ENCODE measurements around the gene RDH11.

Gene RDH11

DNA sequence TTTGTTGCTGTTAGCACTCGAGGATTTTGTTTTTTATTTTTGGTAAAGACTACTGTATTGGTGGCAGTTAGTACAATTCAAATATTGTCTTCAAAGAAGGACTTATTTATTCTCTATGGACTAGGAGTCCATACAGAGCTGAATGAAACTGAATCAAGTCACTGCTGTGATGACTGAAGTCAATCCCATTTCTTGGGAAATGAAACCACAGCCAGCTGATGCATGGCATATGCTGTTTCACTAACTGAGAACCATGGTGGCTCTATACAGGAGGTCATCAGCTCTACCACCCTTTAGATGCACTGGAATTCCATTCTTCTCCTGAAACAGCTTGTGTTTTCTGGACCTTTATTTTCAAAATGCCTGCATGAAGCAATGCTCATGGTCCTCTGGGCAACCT, 43.4 kb downstream of the RDH11 start:
- in situ Hi-C loops (cut with MboI; ENCODE audit: low sequenced_read_pairs), result no loop called here

DNA sequence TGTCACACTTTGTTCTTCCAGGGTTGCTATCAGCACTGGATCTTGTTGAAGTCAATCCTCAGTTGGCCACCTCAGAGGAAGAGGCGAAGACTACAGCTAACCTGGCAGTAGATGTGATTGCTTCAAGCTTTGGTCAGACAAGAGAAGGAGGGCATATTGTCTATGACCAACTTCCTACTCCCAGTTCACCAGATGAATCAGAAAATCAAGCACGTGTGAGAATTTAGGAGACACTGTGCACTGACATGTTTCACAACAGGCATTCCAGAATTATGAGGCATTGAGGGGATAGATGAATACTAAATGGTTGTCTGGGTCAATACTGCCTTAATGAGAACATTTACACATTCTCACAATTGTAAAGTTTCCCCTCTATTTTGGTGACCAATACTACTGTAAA, 44.9 kb downstream of the RDH11 start:
- in situ Hi-C loops (cut with MboI; ENCODE audit: low sequenced_read_pairs), result no loop called here

DNA sequence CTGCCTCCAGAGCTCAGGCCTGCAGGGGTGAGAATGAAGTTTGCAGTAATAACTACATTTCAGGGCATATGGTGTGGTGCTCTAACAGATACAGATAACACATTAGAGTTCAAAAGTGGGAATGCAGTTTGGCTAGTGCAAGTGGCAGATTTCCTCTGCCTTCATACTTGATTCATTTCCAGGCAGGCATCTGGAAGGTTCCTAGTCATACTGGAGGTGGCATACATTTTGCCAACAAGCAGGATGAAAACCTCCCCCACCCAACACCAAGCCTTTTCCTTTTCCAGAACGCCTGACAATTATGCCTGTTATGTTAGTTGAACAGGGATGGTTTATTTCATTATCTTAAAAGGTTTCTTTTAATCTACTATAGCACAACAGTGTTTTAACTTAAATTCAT, 45.4 kb downstream of the RDH11 start:
- in situ Hi-C loops (cut with MboI; ENCODE audit: low sequenced_read_pairs), result no loop called here

DNA sequence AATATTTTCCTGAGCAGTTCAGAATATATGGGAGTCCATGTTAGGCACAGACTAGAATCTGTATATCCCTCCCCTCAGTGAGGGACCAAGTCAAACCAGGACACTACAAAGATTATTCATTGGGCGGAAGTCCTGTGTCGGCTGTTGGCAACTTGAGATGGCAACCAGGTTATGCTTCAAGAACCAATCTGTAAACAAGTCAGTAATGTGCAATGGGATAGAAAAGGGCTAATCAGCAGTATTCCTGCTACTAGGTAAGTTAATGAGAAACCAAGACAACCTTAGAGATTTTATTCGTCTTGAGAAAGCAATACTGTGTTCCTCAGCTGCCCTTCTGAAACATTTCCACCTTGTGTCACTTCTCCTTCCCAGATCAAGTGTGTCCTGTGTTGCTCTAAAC, 49.4 kb downstream of the RDH11 start:
- in situ Hi-C loops (cut with MboI; ENCODE audit: low sequenced_read_pairs), result no loop called here

DNA sequence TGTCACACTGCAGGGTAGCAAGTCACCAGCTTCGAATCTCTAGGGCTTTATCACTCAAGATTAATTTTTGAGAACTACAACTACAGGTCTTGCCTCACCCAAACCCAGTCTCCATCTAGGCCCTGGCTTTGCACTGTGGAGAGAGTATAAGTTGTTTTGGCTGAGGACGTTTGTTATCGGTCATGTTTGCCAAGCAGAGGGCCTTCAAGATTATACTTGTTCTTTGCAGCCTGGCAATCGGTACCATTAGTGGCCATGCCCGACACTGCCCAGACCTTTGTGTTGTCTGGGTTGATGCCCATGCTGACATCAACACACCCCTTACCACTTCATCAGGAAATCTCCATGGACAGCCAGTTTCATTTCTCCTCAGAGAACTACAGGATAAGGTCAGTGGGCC, 50.1 kb downstream of the RDH11 start:
- in situ Hi-C loops (cut with MboI; ENCODE audit: low sequenced_read_pairs), result no loop called here

DNA sequence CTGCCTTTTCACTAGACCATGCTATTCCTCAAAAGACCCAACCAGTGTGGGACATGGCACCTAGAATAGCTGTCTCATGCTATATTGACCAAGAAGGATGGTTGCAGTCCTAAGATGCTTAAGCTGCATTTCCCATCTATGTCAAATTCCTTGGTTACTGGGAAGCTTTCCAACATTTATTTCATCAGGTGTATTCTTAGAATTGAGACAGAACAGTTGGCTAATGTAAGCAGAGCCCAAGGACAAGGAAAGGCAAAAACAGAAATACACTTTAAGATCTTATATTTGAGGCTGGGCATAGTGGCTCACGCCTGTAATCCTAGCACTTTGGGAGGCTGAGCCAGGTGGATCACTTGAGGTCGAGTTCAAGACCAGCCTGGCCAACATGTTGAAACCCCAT, 51.1 kb downstream of the RDH11 start:
- in situ Hi-C loops (cut with MboI; ENCODE audit: low sequenced_read_pairs), result no loop called here

DNA sequence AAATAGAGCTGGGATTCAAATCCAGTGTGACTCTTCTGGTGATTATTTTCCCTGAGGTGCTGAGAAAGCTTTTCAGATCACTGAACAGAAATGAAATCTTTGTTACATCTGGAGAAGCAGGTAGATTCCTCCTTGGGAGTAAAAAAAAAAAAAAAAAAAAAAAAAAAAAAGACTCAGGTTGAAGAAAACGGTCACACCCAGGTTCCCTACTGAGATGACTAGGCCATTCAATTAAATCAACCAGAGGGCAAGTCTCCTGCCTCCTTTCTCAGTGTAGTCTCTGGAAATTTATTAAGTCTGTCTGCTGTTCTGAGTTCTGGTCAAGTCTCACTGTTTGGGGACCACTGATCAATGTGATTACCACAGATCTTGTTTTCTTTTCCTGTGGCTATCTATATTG, 51.9 kb downstream of the RDH11 start:
- in situ Hi-C loops (cut with MboI; ENCODE audit: low sequenced_read_pairs), result no loop called here

DNA sequence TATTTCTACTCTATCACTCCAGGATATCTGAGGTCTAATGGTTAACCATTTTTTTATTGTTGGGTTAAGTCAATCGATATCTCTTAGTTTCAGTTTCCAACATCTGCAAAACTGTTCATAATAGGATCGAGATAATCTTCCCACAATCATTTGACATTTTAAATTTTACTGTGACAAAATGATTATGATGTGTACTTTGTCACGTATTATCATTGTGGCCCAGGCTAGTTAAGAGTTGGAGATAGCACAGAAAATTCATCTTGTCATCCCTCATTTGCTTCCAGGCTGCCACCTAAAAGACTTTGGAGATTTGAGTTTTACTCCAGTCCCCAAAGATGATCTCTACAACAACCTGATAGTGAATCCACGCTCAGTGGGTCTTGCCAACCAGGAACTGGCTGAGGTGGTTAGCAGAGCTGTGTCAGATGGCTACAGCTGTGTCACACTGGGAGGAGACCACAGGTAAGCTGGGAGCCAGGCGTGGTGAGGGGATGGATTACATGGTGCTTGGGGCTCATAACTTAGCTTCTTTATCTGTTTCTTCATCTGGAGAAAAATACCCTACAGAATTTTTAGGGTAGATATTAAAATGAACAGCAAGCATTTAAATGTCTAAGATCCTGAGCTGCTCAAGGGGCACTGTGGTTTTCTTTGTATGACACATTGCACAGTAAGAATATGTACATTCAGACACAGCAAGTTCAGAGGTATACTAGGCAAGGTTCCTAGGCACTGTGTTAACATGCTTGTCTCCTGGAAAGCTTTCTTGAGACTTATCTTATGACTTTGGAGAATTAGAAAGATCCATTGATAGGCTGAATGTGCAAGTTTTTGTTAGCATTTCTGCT, 53.4 kb downstream of the RDH11 start:
- in situ Hi-C loops (cut with MboI; ENCODE audit: low sequenced_read_pairs), result no loop called here

DNA sequence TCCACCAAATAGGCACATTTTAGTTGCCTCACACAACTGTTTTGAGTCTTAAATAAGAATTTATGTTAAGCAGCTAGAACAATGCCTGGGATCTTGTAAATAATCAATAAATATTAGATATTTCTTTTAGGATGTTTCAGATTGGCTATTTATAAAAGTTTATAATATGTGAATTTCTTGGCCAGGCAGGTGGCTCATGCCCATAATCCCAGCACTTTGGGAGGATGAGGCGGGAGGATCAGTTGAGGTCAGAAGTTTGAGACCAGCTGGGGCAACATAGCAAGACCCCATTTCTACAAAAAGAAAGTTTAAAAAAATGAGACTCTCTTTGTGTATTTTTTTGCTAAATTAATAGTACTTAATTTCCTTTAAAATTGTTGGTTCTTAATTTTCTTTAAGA, 54.1 kb downstream of the RDH11 start:
- in situ Hi-C loops (cut with MboI; ENCODE audit: low sequenced_read_pairs), result no loop called here

DNA sequence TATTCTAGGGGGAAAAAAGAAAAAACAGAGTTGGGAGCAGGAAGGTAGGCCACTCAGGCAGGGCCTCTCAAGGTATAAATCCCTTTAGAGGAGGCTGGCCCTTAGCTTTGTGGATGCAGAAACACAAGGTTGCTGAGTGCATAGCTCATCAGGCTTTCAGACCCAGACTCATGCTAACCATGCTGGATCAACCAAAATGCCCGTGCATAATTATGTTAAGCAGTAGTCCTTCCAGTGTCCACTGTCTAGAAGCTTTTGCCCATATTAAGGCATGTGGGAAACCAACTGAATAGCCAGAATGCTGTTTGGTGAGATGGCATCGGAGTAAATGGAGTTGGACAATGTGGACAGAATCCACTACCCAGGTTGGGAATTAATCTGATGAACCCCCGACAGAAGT, 56.9 kb downstream of the RDH11 start:
- in situ Hi-C loops (cut with MboI; ENCODE audit: low sequenced_read_pairs), result no loop called here

DNA sequence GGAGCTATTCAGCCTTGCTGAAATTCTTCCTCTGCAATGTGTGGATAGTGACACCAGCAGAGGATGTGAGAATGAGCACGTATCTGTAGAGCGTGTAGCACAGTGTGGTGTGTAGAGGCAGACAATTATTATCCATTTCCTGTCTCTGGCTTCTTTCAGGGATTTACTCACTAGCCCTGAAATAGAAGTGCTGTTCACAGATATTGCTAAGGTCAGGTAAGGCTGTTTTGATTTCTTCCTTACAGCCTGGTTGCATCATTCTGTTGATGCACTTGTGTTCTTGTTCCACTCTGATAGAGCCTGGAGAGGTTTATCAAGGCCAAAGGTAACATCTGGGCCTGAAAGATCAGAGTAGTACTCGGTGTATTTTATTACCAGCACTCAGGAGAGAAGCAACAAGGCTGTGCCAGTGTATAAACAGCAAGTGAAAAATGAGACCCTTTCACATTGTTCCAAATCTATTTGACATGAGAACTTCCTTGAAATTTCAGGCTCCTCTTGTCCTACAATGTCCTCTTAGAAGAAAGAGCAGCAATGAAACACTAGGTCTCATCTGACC, 59.1 kb downstream of the RDH11 start:
- in situ Hi-C loops (cut with MboI; ENCODE audit: low sequenced_read_pairs), result no loop called here

DNA sequence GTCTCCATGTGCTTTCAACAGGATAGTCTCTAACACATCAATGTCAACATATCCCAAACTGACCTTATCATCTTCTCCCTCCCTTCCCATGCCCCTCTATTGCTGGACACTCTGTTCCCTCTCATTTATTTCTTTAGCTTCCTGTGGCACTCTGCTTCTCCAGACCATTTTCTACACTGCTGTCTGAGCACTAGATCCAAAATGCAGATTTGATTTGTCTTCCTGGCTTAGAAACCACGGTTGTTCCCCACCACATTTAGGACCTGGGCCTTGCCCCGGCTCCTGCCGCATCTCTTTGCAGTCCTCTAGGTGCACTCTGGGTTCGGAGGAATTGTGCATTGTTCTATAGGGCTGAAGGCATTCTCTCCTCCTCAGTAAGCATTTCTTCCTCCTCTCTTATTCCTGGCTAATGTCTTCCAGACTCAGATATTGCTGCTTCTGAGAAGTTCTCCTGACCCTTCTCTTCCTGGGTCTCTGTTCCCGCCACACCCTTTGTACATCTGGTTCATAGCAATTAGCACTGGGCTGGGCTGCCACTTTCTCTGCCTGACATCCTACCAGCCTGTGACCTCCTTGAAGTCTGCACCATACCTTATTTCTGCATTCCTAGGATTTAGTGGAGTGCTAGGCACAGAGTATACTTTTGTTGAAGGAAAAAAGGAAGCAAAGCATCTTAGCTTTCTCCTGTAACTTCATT, 62.0 kb downstream of the RDH11 start:
- in situ Hi-C loops (cut with MboI; ENCODE audit: low sequenced_read_pairs), result no loop called here

DNA sequence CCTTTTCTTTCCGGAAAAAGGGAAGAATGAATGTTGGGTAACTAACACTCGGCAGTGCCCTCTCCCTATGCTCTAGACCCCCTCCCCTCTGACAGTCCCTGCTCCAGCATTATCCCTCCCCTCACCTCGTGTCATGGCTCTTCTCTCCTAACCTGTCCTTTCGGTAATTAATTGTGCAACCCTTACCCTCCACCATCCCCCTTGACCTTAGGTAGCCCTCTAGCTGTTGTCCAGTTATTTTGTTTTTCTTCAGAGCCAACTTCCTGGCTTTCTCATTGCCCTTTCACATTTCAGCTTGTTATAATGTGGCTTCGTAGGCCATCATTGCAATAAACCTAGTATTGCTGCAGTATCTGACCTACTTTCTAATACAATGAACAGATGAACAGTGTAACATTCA, 64.6 kb downstream of the RDH11 start:
- in situ Hi-C loops (cut with MboI; ENCODE audit: low sequenced_read_pairs), result no loop called here

DNA sequence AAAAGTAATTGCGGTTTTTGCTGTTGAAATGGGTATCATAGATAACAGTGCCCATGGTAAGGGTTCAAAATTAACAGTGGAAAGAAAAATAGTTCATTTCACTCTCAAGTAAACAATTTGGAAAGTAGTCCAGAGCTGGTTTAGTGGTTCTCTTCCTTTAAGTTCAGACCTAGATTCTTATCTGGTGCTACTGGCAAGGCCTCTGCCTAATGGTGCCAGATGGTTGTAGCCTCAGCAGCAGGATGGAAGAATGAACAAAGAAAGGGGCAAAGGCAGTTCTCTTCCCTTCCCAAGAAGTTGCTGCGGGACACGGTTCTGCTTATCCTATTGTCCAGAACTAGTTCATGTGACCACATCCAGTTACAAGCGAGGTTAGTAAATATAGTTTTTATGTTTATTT, 65.4 kb downstream of the RDH11 start:
- in situ Hi-C loops (cut with MboI; ENCODE audit: low sequenced_read_pairs), result no loop called here

DNA sequence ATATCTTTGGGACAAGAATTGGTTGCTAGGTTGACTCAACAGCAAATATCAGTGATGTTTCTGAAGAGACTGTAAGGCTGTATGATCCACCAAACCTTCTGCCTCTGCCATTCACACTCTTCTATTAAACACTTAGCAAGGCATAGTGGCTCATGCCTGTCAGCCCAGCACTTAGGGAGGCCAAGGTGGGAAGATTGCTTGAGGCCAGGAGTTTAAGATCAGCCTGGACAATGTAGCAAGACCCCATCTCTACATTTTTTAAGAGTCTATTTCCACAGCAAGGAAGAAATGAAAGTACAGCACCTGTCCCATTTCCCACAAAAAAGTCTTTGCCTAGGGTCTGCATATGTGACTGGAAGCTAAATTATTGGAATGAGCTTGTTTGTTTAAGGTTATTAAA, 68.0 kb downstream of the RDH11 start:
- in situ Hi-C loops (cut with MboI; ENCODE audit: low sequenced_read_pairs), result no loop called here
